ENCODE measurements around the gene ODAD3.
"Not testable (repeated sequence)": the region's sequence is repeated elsewhere in the genome, so short reads cannot be mapped to it uniquely, and the experiment has no call there.

DNA sequence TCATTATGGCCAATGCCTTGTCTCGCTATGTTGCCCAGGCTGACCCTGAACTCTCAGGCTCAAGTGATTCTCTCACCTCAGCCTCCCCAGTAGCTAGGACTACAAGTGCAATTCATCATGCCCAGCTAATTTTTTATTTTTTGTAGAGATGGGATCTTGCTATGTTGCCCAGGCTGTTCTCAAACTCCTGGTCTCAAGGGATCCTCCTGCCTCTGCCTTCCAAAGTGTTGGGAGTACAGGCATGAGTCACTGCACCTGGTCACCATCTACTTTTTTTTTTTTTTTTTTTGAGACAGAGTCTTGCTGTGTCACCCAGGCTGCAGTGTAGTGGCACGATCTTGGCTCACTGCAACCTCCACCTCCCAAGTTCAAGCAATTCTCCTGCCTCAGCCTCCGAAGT, 40.4 kb upstream of the ODAD3 start:
- TF ChIP-seq, protein P1, sequence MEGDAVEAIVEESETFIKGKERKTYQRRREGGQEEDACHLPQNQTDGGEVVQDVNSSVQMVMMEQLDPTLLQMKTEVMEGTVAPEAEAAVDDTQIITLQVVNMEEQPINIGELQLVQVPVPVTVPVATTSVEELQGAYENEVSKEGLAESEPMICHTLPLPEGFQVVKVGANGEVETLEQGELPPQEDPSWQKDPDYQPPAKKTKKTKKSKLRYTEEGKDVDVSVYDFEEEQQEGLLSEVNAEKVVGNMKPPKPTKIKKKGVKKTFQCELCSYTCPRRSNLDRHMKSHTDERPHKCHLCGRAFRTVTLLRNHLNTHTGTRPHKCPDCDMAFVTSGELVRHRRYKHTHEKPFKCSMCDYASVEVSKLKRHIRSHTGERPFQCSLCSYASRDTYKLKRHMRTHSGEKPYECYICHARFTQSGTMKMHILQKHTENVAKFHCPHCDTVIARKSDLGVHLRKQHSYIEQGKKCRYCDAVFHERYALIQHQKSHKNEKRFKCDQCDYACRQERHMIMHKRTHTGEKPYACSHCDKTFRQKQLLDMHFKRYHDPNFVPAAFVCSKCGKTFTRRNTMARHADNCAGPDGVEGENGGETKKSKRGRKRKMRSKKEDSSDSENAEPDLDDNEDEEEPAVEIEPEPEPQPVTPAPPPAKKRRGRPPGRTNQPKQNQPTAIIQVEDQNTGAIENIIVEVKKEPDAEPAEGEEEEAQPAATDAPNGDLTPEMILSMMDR (IDR thresholded peaks at IDR 0.05 in 2 of 3, conservative IDR thresholded peaks at IDR 0.05 in 1 of 3; ENCODE audit: borderline replicate concordance in 1 of 3, insufficient read depth in 1 of 3, low read depth in 2 of 3, low read length in 2 of 3), result not testable (repeated sequence)
- TF ChIP-seq YY1 (IDR thresholded peaks at IDR 0.05; ENCODE audit: extremely low read depth, insufficient replicate concordance, low read depth, low read length); POLR2AphosphoS5 (IDR thresholded peaks at IDR 0.05; ENCODE audit: low read depth, low read length); JUND (IDR thresholded peaks at IDR 0.05); SIN3A (IDR thresholded peaks at IDR 0.05; ENCODE audit: low read depth); ELF1 (IDR thresholded peaks at IDR 0.05; ENCODE audit: borderline replicate concordance, low read depth); POLR2A (IDR thresholded peaks at IDR 0.05; ENCODE audit: borderline replicate concordance, extremely low read depth, insufficient read depth, insufficient read length); EZH2phosphoT487 (IDR thresholded peaks at IDR 0.05; ENCODE audit: borderline replicate concordance); ZFX (IDR thresholded peaks at IDR 0.05); SRF (IDR thresholded peaks at IDR 0.05; ENCODE audit: low read depth): not testable (repeated sequence)
- TF ChIP-seq, protein P2, sequence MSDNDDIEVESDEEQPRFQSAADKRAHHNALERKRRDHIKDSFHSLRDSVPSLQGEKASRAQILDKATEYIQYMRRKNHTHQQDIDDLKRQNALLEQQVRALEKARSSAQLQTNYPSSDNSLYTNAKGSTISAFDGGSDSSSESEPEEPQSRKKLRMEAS (IDR thresholded peaks at IDR 0.05), result not testable (repeated sequence)
- TF ChIP-seq, protein P3, sequence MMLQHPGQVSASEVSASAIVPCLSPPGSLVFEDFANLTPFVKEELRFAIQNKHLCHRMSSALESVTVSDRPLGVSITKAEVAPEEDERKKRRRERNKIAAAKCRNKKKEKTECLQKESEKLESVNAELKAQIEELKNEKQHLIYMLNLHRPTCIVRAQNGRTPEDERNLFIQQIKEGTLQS (IDR thresholded peaks at IDR 0.05), result not testable (repeated sequence)
